Heart left ventricle (tissue), 16 donors: ENCODE data around the gene PARD6G. TPM values are rescaled to one million over a fixed set of nuclear protein-coding genes. Genes with fewer than 3 reads are reported as not detected.
"Not testable (repeated sequence)": the region's sequence is repeated elsewhere in the genome, so short reads cannot be mapped to it uniquely, and the experiment has no call there.

Experiments used
- ATAC-seq, 4 donors: fragments of 200-7000 bp; cut with Tn5 transposase; one replicate each; pipeline ENCODE4 v1.9.1; 2020 to 2022; ENCODE audit warnings: moderate library complexity in 4 of 4, mild to moderate bottlenecking in 3 of 4, moderate number of reproducible peaks in 1 of 4
- DNase-seq, 5 donors: peaks; one replicate each; pipeline ENCODE4 v3.0.0-alpha.2; 2020
- H3K27ac ChIP-seq, 12 donors: fragments of 200-600 bp; sonication (generic) in 4 of 12; one replicate each; pipeline versions ENCODE4 v1.5.0 to v1.8.0; 2016 to 2022; ENCODE audit warnings: mild to moderate bottlenecking in 2 of 12
- H3K27me3 ChIP-seq, 9 donors: fragments of 200-600 bp; sonication (generic) in 2 of 9; one replicate each; pipeline versions ENCODE4 v1.5.1 to v1.8.0; 2016 to 2022; ENCODE audit warnings: mild to moderate bottlenecking in 3 of 9
- H3K36me3 ChIP-seq, 9 donors: fragments of 200-600 bp; sonication (generic) in 2 of 9; one replicate each; pipeline versions ENCODE4 v1.5.0 to v1.8.0; 2018 to 2022; ENCODE audit warnings: mild to moderate bottlenecking in 2 of 9
- H3K4me1 ChIP-seq, 12 donors: fragments of 200-600 bp; sonication (generic) in 4 of 12; one replicate each; pipeline versions ENCODE4 v1.5.0 to v1.8.0; 2016 to 2022; ENCODE audit warnings: mild to moderate bottlenecking in 3 of 12
- H3K4me3 ChIP-seq, 12 donors: fragments of 200-600 bp; sonication (generic) in 4 of 12; one replicate each; pipeline versions ENCODE4 v1.5.0 to v1.8.0; 2017 to 2022; ENCODE audit warnings: mild to moderate bottlenecking in 9 of 12, moderate library complexity in 4 of 12
- H3K9me3 ChIP-seq, 12 donors: fragments of 200-600 bp; sonication (generic) in 4 of 12; one replicate each; pipeline versions ENCODE4 v1.5.0 to v1.8.0; 2016 to 2022; ENCODE audit warnings: mild to moderate bottlenecking in 1 of 12
- CTCF ChIP-seq, 12 donors: fragments of 200-600 bp; sonication (generic) in 4 of 12; IDR thresholded peaks; one replicate each; pipeline versions ENCODE4 v1.5.0 to v1.8.0; 2018 to 2022; ENCODE audit warnings: antibody characterized with exemption in 12 of 12, mild to moderate bottlenecking in 5 of 12
- POLR2A ChIP-seq, 2 donors: fragments of 450-650 bp; IDR thresholded peaks; one replicate each; pipeline ENCODE4 v1.6.1; 2017; ENCODE audit warnings: antibody characterized with exemption in 2 of 2, mild to moderate bottlenecking in 2 of 2, moderate library complexity in 2 of 2
- WGBS, 4 donors: extraction: QIAGEN DNeasy Blood & Tissue Kit in 2 of 4; methylation state at CpG; one replicate each; pipeline versions ENCODE4 v1.1.5 to v1.1.7; 2013 to 2018; 5-methylcytosine and 5-hydroxymethylcytosine counted together
- intact Hi-C, 10 donors: fragments of 100-400 bp; cut with DNase I; formaldehyde crosslinking; loops; one replicate each; pipeline versions ENCODE4 v1.11.1 to v1.14.2; 2022
- polyA plus RNA-seq, 2 donors: library from polyadenylated mRNA; stranded (reverse); fragments of 200-250 nt; gene quantifications; one replicate each; pipeline ENCODE4 v1.2.3, GENCODE V29; 2013
- total RNA-seq, 9 donors: library from RNA; depleted of rRNA in 2 of 9; stranded (reverse); fragments of >200 nt in 2 of 9; fragmentation: NEBNext Ultra II Directional in 3 of 9; extraction: Animal tissue kit (Norgen Biotek cat#: 25700) in 3 of 9; gene quantifications; one replicate each; pipeline versions ENCODE4 v1.1.0 to v1.2.4, GENCODE V29; 2016 to 2023
- donor health status: ischemic (EF 13 %, LVEDD 7.1; RV severe dilation, severe dysfunction).
- donor health status: healthy with polysubstance abuse.
- donor health status: DM: no; HTN: yes; CAD: no.
- donor health status: DM: no; HTN: no; CAD: no.
- donor health status: ischemic (EF 25% LVEDD 6.9; RV normal size, moderate dysfunction).
- donor health status: ischemic (EF 25% LVEDD 5.7; RV mildly dilated, moderate dysfunction).
- donor health status: healthy.
- donor health status: DM: yes; HTN: yes; CAD: no.
- donor health status: ischemic (EF 35%, LVEDD 5.7; RV mildly dilated, moderate dysfunction).
- donor health status: nonischemic (EF 11% LVEDD 7.7; RV severe dilation, severe dysfunction).
- donor health status: DM: yes; HTN: yes; CAD: no.
- donor health status: PGD.
- donor health status: ischemic (EF 29% LVEDD 5.4; RV normal size, mild dysfunction).
- donor health status: nonischemic (EF 23%, LVEDD 6.1; RV moderate dilation, normal function).

PARD6G gene
- total and polyA plus RNA-seq, 11 donors, result 0.69 to 4.2 (median 2.2) TPM

- no peaks in the 10 kb centered on the region for H3K36me3 ChIP-seq
- H3K9me3 ChIP-seq, result no peaks in the 10 kb centered on the region
- WGBS, 4 donors, result 66 to 88% (median 77%) methylated on average over 2 to 3 of the region's 3 CpGs
- H3K27me3 ChIP-seq, result no peaks in the 10 kb centered on the region
- DNase-seq (no peak), ATAC-seq (peak in 2 of 4 donors; percentile 22 to 52)
- intact Hi-C loops, result no loop called here
- TF ChIP-seq CTCF (IDR thresholded peaks at IDR 0.05), result no peak
- TF ChIP-seq POLR2A (IDR thresholded peaks at IDR 0.05), result no peak
- no peaks in the 10 kb centered on the region for H3K4me1 ChIP-seq
- H3K27ac ChIP-seq, result no peak overlapping the region
- no peak overlapping the region for H3K4me3 ChIP-seq
Observed at GRCh38 chr18:80258640-80259039, 11.3 kb upstream of the PARD6G start.

GRCh38 chr18:80257579-80258543 lies 10.5 kb upstream of the PARD6G start:
- intact Hi-C loops, H3K9me3 ChIP-seq, ATAC-seq, H3K4me3 ChIP-seq, H3K27me3 ChIP-seq, H3K4me1 ChIP-seq, H3K27ac ChIP-seq, H3K36me3 ChIP-seq: not testable (repeated sequence)
- DNase-seq, result peak; percentile 64 to 79 (median 67)
- peak; percentile 65 to 84 (median 78) for TF ChIP-seq CTCF (IDR thresholded peaks at IDR 0.05)
- 48 to 58% (median 54%) methylated on average over 12 of the region's 12 CpGs for WGBS, 4 donors

GRCh38 chr18:80254971-80255500 lies 7.7 kb upstream of the PARD6G start:
- no peak for TF ChIP-seq CTCF (IDR thresholded peaks at IDR 0.05)
- no peak for TF ChIP-seq POLR2A (IDR thresholded peaks at IDR 0.05)
- Histone ChIP-seq H3K9me3 (no peaks in the 10 kb centered on the region), H3K36me3 (no peaks in the 10 kb centered on the region), H3K27ac (no peak overlapping the region), H3K27me3 (no peaks in the 10 kb centered on the region), H3K4me3 (no peak overlapping the region), H3K4me1 (no peaks in the 10 kb centered on the region)
- no peak for DNase-seq
- 62 to 79% (median 65%) methylated on average over 6 of the region's 6 CpGs for WGBS, 4 donors
- ATAC-seq, result no peak
- intact Hi-C loops, result no loop called here

GRCh38 chr18:80253871-80254492 lies 6.7 kb upstream of the PARD6G start:
- no peak for TF ChIP-seq CTCF (IDR thresholded peaks at IDR 0.05)
- TF ChIP-seq POLR2A (IDR thresholded peaks at IDR 0.05), result no peak
- DNase-seq (no peak), ATAC-seq (no peak)
- Histone ChIP-seq H3K27ac (no peak overlapping the region), H3K27me3 (no peaks in the 10 kb centered on the region), H3K9me3 (no peaks in the 10 kb centered on the region), H3K4me1 (no peaks in the 10 kb centered on the region), H3K4me3 (no peak overlapping the region), H3K36me3 (no peaks in the 10 kb centered on the region)
- 64 to 77% (median 69%) methylated on average over 7 to 8 of the region's 8 CpGs for WGBS, 4 donors
- intact Hi-C loops, result no loop called here
